Measurements from ENCODE around the gene RUVBL1. TPM values are rescaled to one million over a fixed set of nuclear protein-coding genes. Genes with fewer than 3 reads are reported as not detected.

Gene RUVBL1
- polyA plus RNA-seq, 1 donor (not counting 4 experiments of a cell fraction or from before 2014, with no cell fraction given): 94.8 TPM

DNA sequence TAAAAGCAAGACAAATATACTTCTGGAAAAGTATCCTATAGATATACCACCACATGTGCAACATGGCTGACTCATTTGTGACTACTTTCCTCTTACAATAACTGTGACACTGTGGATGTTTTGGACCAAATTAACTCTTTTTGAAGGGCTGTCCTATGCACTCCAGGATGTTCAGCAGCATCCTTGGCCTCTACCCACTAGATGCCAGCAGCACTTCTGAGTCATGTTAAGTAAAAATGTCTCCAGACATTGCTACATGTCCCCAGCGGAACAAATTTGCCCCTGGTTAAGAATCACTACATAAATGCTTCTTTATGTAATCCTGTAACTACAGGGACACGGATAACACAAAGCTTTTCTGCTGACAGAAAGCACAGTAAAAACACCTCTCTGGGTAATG, 32.0 kb downstream of the RUVBL1 start:
- H3K4me1 ChIP-seq (ENCODE audit: control insufficient read depth, extremely low read depth, insufficient read depth, low read length): peaks cover 19% of the 10 kb centered on the region
- dilution Hi-C loops (cut with MboI; ENCODE audit: extremely low pct_ligation_motif_present, low sequenced_read_pairs): no loop called here
- TF ChIP-seq EZH2 (IDR thresholded peaks at IDR 0.05; ENCODE audit: low read length) (no peak), CTCF (optimal IDR thresholded peaks at IDR 0.05 in 1 of 3, IDR thresholded peaks at IDR 0.05 in 1 of 3, conservative IDR thresholded peaks at IDR 0.05 in 1 of 3; ENCODE audit: extremely low read depth in 1 of 3, insufficient read depth in 2 of 3, low read length in 3 of 3) (no peak)
- H3K27me3 ChIP-seq (ENCODE audit: control insufficient read depth, extremely low read depth, insufficient read depth, low read length): no peaks in the 10 kb centered on the region
- H3K27ac ChIP-seq (ENCODE audit: control insufficient read depth, insufficient read depth, low read length): no peak overlapping the region
- no peaks in the 10 kb centered on the region for H3K9me1 ChIP-seq (ENCODE audit: control insufficient read depth, extremely low read depth, insufficient read depth, low read length)
- H3K4me3 ChIP-seq (ENCODE audit: control insufficient read depth in 2 of 3, extremely low read depth in 1 of 3, insufficient read depth in 2 of 3, low read depth in 1 of 3, low read length in 3 of 3): no peak overlapping the region
- peaks cover 17 to 37% of the 10 kb centered on the region in 2 experiments for H3K36me3 ChIP-seq (ENCODE audit: control insufficient read depth in 2 of 2, extremely low read depth in 1 of 2, insufficient read depth in 2 of 2, low read length in 2 of 2)
- H3K9me3 ChIP-seq (ENCODE audit: control insufficient read depth, low read depth, low read length): no peaks in the 10 kb centered on the region
- H3K4me2 ChIP-seq (ENCODE audit: control insufficient read depth, extremely low read depth, insufficient read depth, low read depth, low read length): no peak overlapping the region
- DNase-seq (ENCODE audit: low read depth, low spot score): no peak
- peaks cover 25% of the 10 kb centered on the region for H3K79me2 ChIP-seq (ENCODE audit: control insufficient read depth, insufficient read depth, low read length)
- H3K9ac ChIP-seq (ENCODE audit: control insufficient read depth, extremely low read depth, insufficient read depth, low read length): no peak overlapping the region
- FAIRE-seq: no peak
- no peak overlapping the region for H2AFZ ChIP-seq (ENCODE audit: control insufficient read depth, low read length)
- H4K20me1 ChIP-seq (ENCODE audit: control insufficient read depth, extremely low read depth, insufficient read depth, low read length): peaks cover 4% of the 10 kb centered on the region

GRCh38 chr3:128089135-128089534, 34.5 kb downstream of the RUVBL1 start:
- peaks cover 20% of the 10 kb centered on the region for H3K79me2 ChIP-seq (ENCODE audit: control insufficient read depth, insufficient read depth, low read length)
- no peak for FAIRE-seq
- H3K4me2 ChIP-seq (ENCODE audit: control insufficient read depth, extremely low read depth, insufficient read depth, low read depth, low read length): no peak overlapping the region
- peaks cover 23 to 38% of the 10 kb centered on the region in 2 experiments for H3K36me3 ChIP-seq (ENCODE audit: control insufficient read depth in 2 of 2, extremely low read depth in 1 of 2, insufficient read depth in 2 of 2, low read length in 2 of 2)
- H3K27me3 ChIP-seq (ENCODE audit: control insufficient read depth, extremely low read depth, insufficient read depth, low read length): no peaks in the 10 kb centered on the region
- no peak overlapping the region for H3K9ac ChIP-seq (ENCODE audit: control insufficient read depth, extremely low read depth, insufficient read depth, low read length)
- no peak overlapping the region for H3K27ac ChIP-seq (ENCODE audit: control insufficient read depth, insufficient read depth, low read length)
- TF ChIP-seq CTCF (optimal IDR thresholded peaks at IDR 0.05 in 1 of 3, IDR thresholded peaks at IDR 0.05 in 1 of 3, conservative IDR thresholded peaks at IDR 0.05 in 1 of 3; ENCODE audit: extremely low read depth in 1 of 3, insufficient read depth in 2 of 3, low read length in 3 of 3) (no peak), EZH2 (IDR thresholded peaks at IDR 0.05; ENCODE audit: low read length) (no peak)
- H3K9me3 ChIP-seq (ENCODE audit: control insufficient read depth, low read depth, low read length): no peaks in the 10 kb centered on the region
- no peaks in the 10 kb centered on the region for H3K4me1 ChIP-seq (ENCODE audit: control insufficient read depth, extremely low read depth, insufficient read depth, low read length)
- H3K9me1 ChIP-seq (ENCODE audit: control insufficient read depth, extremely low read depth, insufficient read depth, low read length): no peaks in the 10 kb centered on the region
- no peak for DNase-seq (ENCODE audit: low read depth, low spot score)
- dilution Hi-C loops (cut with MboI; ENCODE audit: extremely low pct_ligation_motif_present, low sequenced_read_pairs): no loop called here
- H2AFZ ChIP-seq (ENCODE audit: control insufficient read depth, low read length): no peak overlapping the region
- H4K20me1 ChIP-seq (ENCODE audit: control insufficient read depth, extremely low read depth, insufficient read depth, low read length): no peaks in the 10 kb centered on the region
- no peak overlapping the region for H3K4me3 ChIP-seq (ENCODE audit: control insufficient read depth in 2 of 3, extremely low read depth in 1 of 3, insufficient read depth in 2 of 3, low read depth in 1 of 3, low read length in 3 of 3)
